Endothelial cell of umbilical vein (primary cell): ENCODE measurements around the gene OGFOD2. TPM values are rescaled to one million over a fixed set of nuclear protein-coding genes. Genes with fewer than 3 reads are reported as not detected.

Experiments
- BruUV-seq: library from RNA; stranded (reverse); fragments of 400-500 nt; replicated peaks from 2 replicates; lab custom pipeline; 2021; lab: Mats Ljungman, UMichigan
- CTCF ChIA-PET: fragments of 300-600, 350-600 bp; sonication (Branson Sonifier 250); formaldehyde crosslinking; loops from one replicate; lab custom pipeline; 2021; ENCODE audit warnings: antibody characterized with exemption, inconsistent platforms; lab: Charles Lee
- POLR2A ChIA-PET: fragments of 300-600, 350-600 bp; sonication (Branson Sonifier 250); formaldehyde crosslinking; loops from one replicate; lab custom pipeline; 2021; ENCODE audit warnings: antibody characterized with exemption, inconsistent platforms; lab: Charles Lee
- DNase-seq: peaks from one replicate; pipeline ENCODE4 v3.0.0-alpha.2; 2011; ENCODE audit warnings: low read depth, low spot score
- FAIRE-seq: peaks from 2 replicates; lab custom pipeline; 2011; peaks lifted over from hg19 to GRCh38; lab: Jason Lieb, UNC
- H2AFZ ChIP-seq: 2 replicates; pipeline ENCODE4 v1.6.0; 2012; ENCODE audit warnings: low read depth, low read length, control low read depth, inconsistent platforms
- H3K27ac ChIP-seq: 2 replicates; pipeline ENCODE4 v1.5.1; 2011; ENCODE audit warnings: low read depth, mild to moderate bottlenecking, control low read depth, low read length, moderate library complexity; ENCODE audit not compliant: insufficient read depth
- H3K27me3 ChIP-seq, 2 experiments: 2 replicates each; pipeline versions ENCODE4 v1.6.0 to v1.6.1; 2011; ENCODE audit warnings: low read length in 2 of 2, mixed read lengths in 1 of 2; ENCODE audit not compliant: control insufficient read depth in 2 of 2, insufficient read depth in 2 of 2
- H3K36me3 ChIP-seq, 2 experiments: 2 replicates in 1 of 2; 3 replicates in 1 of 2; pipeline ENCODE4 v1.5.1; 2011; ENCODE audit warnings: low read length in 2 of 2, mild to moderate bottlenecking in 1 of 2, moderate library complexity in 1 of 2; ENCODE audit not compliant: control insufficient read depth in 2 of 2, insufficient read depth in 2 of 2; ENCODE audit errors: extremely low read depth in 1 of 2
- H3K4me1 ChIP-seq: 3 replicates; pipeline ENCODE4 v1.5.1; 2011; ENCODE audit warnings: mild to moderate bottlenecking, low read length; ENCODE audit not compliant: control insufficient read depth, insufficient read depth; ENCODE audit errors: extremely low read depth
- H3K4me2 ChIP-seq: 2 replicates; pipeline ENCODE4 v1.6.1; 2011; ENCODE audit warnings: low read length, control low read depth, mixed read lengths; ENCODE audit not compliant: insufficient read depth
- H3K4me3 ChIP-seq, 3 experiments: fragments of 200-600 bp in 1 of 3; sonication (generic), shearing (Covaris generic) in 1 of 3; replicated peaks in 1 of 3; 2 replicates each; pipeline ENCODE4 v1.5.1; 2011 to 2016; ENCODE audit warnings: control low read depth in 3 of 3, low read length in 3 of 3, mild to moderate bottlenecking in 2 of 3, inconsistent platforms in 1 of 3, low read depth in 1 of 3, moderate library complexity in 1 of 3; ENCODE audit not compliant: insufficient read depth in 1 of 3
- H3K79me2 ChIP-seq: 2 replicates; pipeline ENCODE4 v1.6.0; 2012; ENCODE audit warnings: low read length, inconsistent platforms; ENCODE audit not compliant: control insufficient read depth, insufficient read depth
- H3K9ac ChIP-seq: replicated peaks from 2 replicates; pipeline ENCODE3; 2011; ENCODE audit warnings: low read length, control low read depth; ENCODE audit not compliant: insufficient read depth; ENCODE audit errors: extremely low read depth
- H3K9me1 ChIP-seq: replicated peaks from 3 replicates; pipeline ENCODE4 v1.6.0; 2011; ENCODE audit warnings: mild to moderate bottlenecking, low read length; ENCODE audit not compliant: control insufficient read depth, insufficient read depth; ENCODE audit errors: extremely low read depth
- H3K9me3 ChIP-seq: replicated peaks from 2 replicates; pipeline ENCODE4 v1.5.1; 2012; ENCODE audit warnings: low read length, inconsistent platforms; ENCODE audit not compliant: control insufficient read depth, insufficient read depth
- H4K20me1 ChIP-seq: replicated peaks from 2 replicates; pipeline ENCODE3; 2011; ENCODE audit warnings: mild to moderate bottlenecking, low read length; ENCODE audit not compliant: control insufficient read depth, insufficient read depth; ENCODE audit errors: extremely low read depth
- CTCF ChIP-seq, 2 donors: IDR thresholded peaks; 1 replicate in 1 of 2; 2 replicates in 1 of 2; pipeline ENCODE4 v1.5.1; 2011; ENCODE audit warnings: low read length in 2 of 2, mild to moderate bottlenecking in 2 of 2, moderate library complexity in 2 of 2, control low read depth in 1 of 2, inconsistent platforms in 1 of 2, low read depth in 1 of 2; ENCODE audit not compliant: insufficient read depth in 1 of 2; ENCODE audit errors: extremely low read depth in 1 of 2
- EZH2 ChIP-seq: IDR thresholded peaks from 2 replicates; pipeline ENCODE4 v1.6.1; 2012; ENCODE audit warnings: borderline replicate concordance, low read depth, mild to moderate bottlenecking, moderate library complexity, low read length, inconsistent platforms; ENCODE audit not compliant: severe bottlenecking
- FOS ChIP-seq: IDR thresholded peaks from 2 replicates; pipeline ENCODE4 v1.6.1; 2011; ENCODE audit warnings: mild to moderate bottlenecking, low read length, moderate library complexity, borderline replicate concordance; ENCODE audit not compliant: insufficient read depth
- GATA2 ChIP-seq: IDR thresholded peaks from 2 replicates; pipeline ENCODE4 v1.7.0; 2011; ENCODE audit warnings: low read depth, mild to moderate bottlenecking, moderate library complexity, mixed read lengths, low read length; ENCODE audit not compliant: insufficient read length, insufficient read depth
- JUN ChIP-seq: IDR thresholded peaks from 2 replicates; pipeline ENCODE4 v1.6.1; 2011; ENCODE audit warnings: borderline replicate concordance, low read depth; ENCODE audit not compliant: insufficient read length, insufficient read depth
- MAX ChIP-seq: IDR thresholded peaks from 2 replicates; pipeline ENCODE4 v1.6.1; 2011; ENCODE audit not compliant: insufficient read depth, insufficient read length
- MYC ChIP-seq: IDR thresholded peaks from one replicate; pipeline ENCODE4 v1.6.1; 2011; ENCODE audit warnings: mild to moderate bottlenecking, low read depth, low read length
- POLR2A ChIP-seq: IDR thresholded peaks from 2 replicates; pipeline ENCODE4 v1.6.1; 2012; ENCODE audit warnings: low read depth, mild to moderate bottlenecking, control low read depth, low read length
- POLR2AphosphoS5 ChIP-seq: IDR thresholded peaks from 2 replicates; pipeline ENCODE4 v1.6.1; 2012; ENCODE audit warnings: low read depth, mild to moderate bottlenecking, control low read depth, low read length, moderate library complexity; ENCODE audit not compliant: insufficient read depth
- dilution Hi-C: fragments of 300-500 bp; cut with MboI; formaldehyde crosslinking; loops from one replicate; pipeline ENCODE4 v1.15.0; 2019; ENCODE audit warnings: low sequenced_read_pairs; ENCODE audit not compliant: extremely low pct_ligation_motif_present
- intact Hi-C: fragments of 100-400 bp; cut with micrococcal nuclease; formaldehyde crosslinking; loops from one replicate; pipeline ENCODE4 v1.10.0; 2022
- polyA plus RNA-seq, 4 experiments: library from polyadenylated mRNA; depleted of rRNA in 3 of 4; stranded (reverse) in 3 of 4; unstranded in 1 of 4; fragments of >200 nt; gene quantifications; 2 replicates each; pipeline versions ENCODE4 v1.2.1 to v1.2.3, GENCODE V29; 2011 to 2012; ENCODE audit warnings: missing spikeins in 1 of 4
- total RNA-seq: library from RNA; stranded (reverse); gene quantifications from 2 replicates; pipeline ENCODE4 v1.2.3, GENCODE V29; 2021

Gene OGFOD2
- total and polyA plus RNA-seq, 2 donors (not counting 3 experiments of a cell fraction or from before 2014, with no cell fraction given), result 16.8 to 24.1 TPM

- no TSS peak for BruUV-seq
- H3K27ac ChIP-seq, result no peak overlapping the region
- H3K4me3 ChIP-seq, result no peak overlapping the region
- intact Hi-C loops, result no loop called here
- DNase-seq, result no peak
- H3K4me1 ChIP-seq, result peaks cover 13% of the 10 kb centered on the region
- no peak overlapping the region for H3K4me2 ChIP-seq
- peaks cover 0 to 3% of the 10 kb centered on the region in 2 experiments for H3K36me3 ChIP-seq
- no peaks in the 10 kb centered on the region for H3K79me2 ChIP-seq
- FAIRE-seq, result no peak
- no peaks in the 10 kb centered on the region for H3K9me1 ChIP-seq
- CTCF ChIA-PET, result interaction anchor here (1.9 kb wide), 1 partner anchor 249 kb away, joined by 8 read pairs; no protein-coding TSS in a partner anchor
- no peak overlapping the region for H2AFZ ChIP-seq
- no peak overlapping the region for H3K9ac ChIP-seq
- TF ChIP-seq POLR2A (no peak), MYC (no peak), JUN (no peak), FOS (no peak), EZH2 (no peak), POLR2AphosphoS5 (no peak), MAX (no peak), GATA2 (no peak), CTCF (IDR thresholded peaks at IDR 0.05; ENCODE audit: extremely low read depth in 1 of 2, insufficient read depth in 1 of 2, low read depth in 1 of 2, low read length in 2 of 2) (no peak)
- POLR2A ChIA-PET, result no interaction called here
- H3K27me3 ChIP-seq, result no peaks in the 10 kb centered on the region
- dilution Hi-C loops, result no loop called here
- H3K9me3 ChIP-seq, result no peaks in the 10 kb centered on the region
- H4K20me1 ChIP-seq, result no peaks in the 10 kb centered on the region
These were observed 13.7 kb downstream of the OGFOD2 start for GRCh38 chr12:122988612-122989212.
